Ascending aorta (tissue), 2 donors: Measurements from ENCODE around the gene MEI4. TPM values are rescaled to one million over a fixed set of nuclear protein-coding genes. Genes with fewer than 3 reads are reported as not detected.
A peak's percentile ranks its signal among the peaks of the same experiment; 100 is the strongest.
"Not testable (repeated sequence)": the region's sequence is repeated elsewhere in the genome, so short reads cannot be mapped to it uniquely, and the experiment has no call there.

ENCODE experiments used
- DNase-seq, 2 donors: peaks; one replicate each; pipeline ENCODE4 v3.0.0-alpha.2; 2019; ENCODE audit warnings: low spot score in 2 of 2
- H3K27ac ChIP-seq, 2 donors: fragments of 200-600 bp; sonication (generic); one replicate each; pipeline ENCODE4 v1.5.1; 2016 to 2017; ENCODE audit warnings: mild to moderate bottlenecking in 1 of 2
- H3K27me3 ChIP-seq: fragments of 200-600 bp; sonication (generic); one replicate; pipeline ENCODE4 v1.5.1; 2017
- H3K36me3 ChIP-seq, 2 donors: fragments of 200-600 bp; sonication (generic); one replicate each; pipeline ENCODE4 v1.5.1; 2016
- H3K4me1 ChIP-seq, 2 donors: fragments of 200-600 bp; sonication (generic); one replicate each; pipeline ENCODE4 v1.5.1; 2016 to 2017; ENCODE audit warnings: mild to moderate bottlenecking in 1 of 2
- H3K4me3 ChIP-seq, 2 donors: fragments of 200-600 bp; sonication (generic); one replicate each; pipeline ENCODE4 v1.5.1; 2016 to 2017; ENCODE audit warnings: mild to moderate bottlenecking in 1 of 2
- H3K9me3 ChIP-seq, 2 donors: fragments of 200-600 bp; sonication (generic); one replicate each; pipeline ENCODE4 v1.5.1; 2016
- CTCF ChIP-seq, 3 experiments: fragments of 200-600 bp in 2 of 3; fragments of 450-650 bp in 1 of 3; sonication (generic) in 2 of 3; IDR thresholded peaks; one replicate each; pipeline ENCODE4 v1.5.1; 2016 to 2019; ENCODE audit warnings: antibody characterized with exemption in 3 of 3, mild to moderate bottlenecking in 1 of 3, moderate library complexity in 1 of 3
- intact Hi-C: fragments of 100-400 bp; cut with DNase I; formaldehyde crosslinking; loops from one replicate; pipeline ENCODE4 v1.15.1; 2023
- total RNA-seq: library from RNA; depleted of rRNA; stranded (reverse); fragments of >200 nt; gene quantifications from one replicate; pipeline ENCODE4 v1.1.0, GENCODE V29; 2016

Gene MEI4
- total RNA-seq, 1 donor from 2014 or later = not detected

- no peak for DNase-seq
- peak in 2 of 3 experiments; percentile 33 to 35 for TF ChIP-seq CTCF (IDR thresholded peaks at IDR 0.05)
- H3K36me3 ChIP-seq = no peaks in the 10 kb centered on the region
- intact Hi-C loops = no loop called here
- no peaks in the 10 kb centered on the region for H3K9me3 ChIP-seq
- H3K27ac ChIP-seq = no peak overlapping the region
- no peaks in the 10 kb centered on the region for H3K4me1 ChIP-seq
- H3K27me3 ChIP-seq = no peaks in the 10 kb centered on the region
- no peak overlapping the region for H3K4me3 ChIP-seq
Observed at GRCh38 chr6:77740380-77740779, 87.5 kb downstream of the MEI4 start.

GRCh38 chr6:77752156-77752555 lies 99.3 kb downstream of the MEI4 start:
- H3K4me3 ChIP-seq, H3K27me3 ChIP-seq, H3K9me3 ChIP-seq, intact Hi-C loops, DNase-seq, H3K36me3 ChIP-seq, H3K27ac ChIP-seq, H3K4me1 ChIP-seq: not testable (repeated sequence)

GRCh38 chr6:77762386-77762785 lies 109.5 kb downstream of the MEI4 start:
- no peaks in the 10 kb centered on the region for H3K27me3 ChIP-seq
- no peak overlapping the region for H3K27ac ChIP-seq
- H3K36me3 ChIP-seq = no peaks in the 10 kb centered on the region
- intact Hi-C loops = no loop called here
- H3K4me3 ChIP-seq = no peak overlapping the region
- H3K4me1 ChIP-seq = no peaks in the 10 kb centered on the region
- H3K9me3 ChIP-seq = no peaks in the 10 kb centered on the region
- DNase-seq = no peak
- no peak for TF ChIP-seq CTCF (IDR thresholded peaks at IDR 0.05)

- DNase-seq = no peak
- H3K4me1 ChIP-seq = no peaks in the 10 kb centered on the region
- no peaks in the 10 kb centered on the region for H3K36me3 ChIP-seq
- no peaks in the 10 kb centered on the region for H3K9me3 ChIP-seq
- intact Hi-C loops = no loop called here
- no peak overlapping the region for H3K4me3 ChIP-seq
- H3K27ac ChIP-seq = no peak overlapping the region
- H3K27me3 ChIP-seq = no peaks in the 10 kb centered on the region
- TF ChIP-seq CTCF (IDR thresholded peaks at IDR 0.05) = no peak
Observed at GRCh38 chr6:77763124-77763523, 110.3 kb downstream of the MEI4 start.

GRCh38 chr6:77764364-77764763 lies 111.5 kb downstream of the MEI4 start:
- Histone ChIP-seq H3K4me1 (no peaks in the 10 kb centered on the region), H3K4me3 (no peak overlapping the region), H3K27me3 (no peaks in the 10 kb centered on the region), H3K36me3 (no peaks in the 10 kb centered on the region), H3K9me3 (no peaks in the 10 kb centered on the region), H3K27ac (no peak overlapping the region)
- intact Hi-C loops = no loop called here
- TF ChIP-seq CTCF (IDR thresholded peaks at IDR 0.05) = no peak
- DNase-seq = no peak

GRCh38 chr6:77773157-77773822 lies 120.5 kb downstream of the MEI4 start:
- no peak for TF ChIP-seq CTCF (IDR thresholded peaks at IDR 0.05)

More at GRCh38 chr6:77773157-77773822, 120.5 kb downstream of the MEI4 start:
- H3K27ac ChIP-seq = no peak overlapping the region
- H3K9me3 ChIP-seq = peaks cover 0 to 4% of the 10 kb centered on the region in 2 donors
- intact Hi-C loops = no loop called here
- DNase-seq = no peak
- H3K4me3 ChIP-seq = no peak overlapping the region
- H3K4me1 ChIP-seq = no peaks in the 10 kb centered on the region
- no peaks in the 10 kb centered on the region for H3K36me3 ChIP-seq
- H3K27me3 ChIP-seq = no peaks in the 10 kb centered on the region
